Measurements from ENCODE around the gene GSG1L.
"Not testable (repeated sequence)": the region's sequence is repeated elsewhere in the genome, so short reads cannot be mapped to it uniquely, and the experiment has no call there.

The GSG1L gene

GRCh38 chr16:27980076-27980775 is 83.3 kb downstream of the GSG1L start:
- no peak overlapping the region for H3K4me3 ChIP-seq (replicated peaks in 1 of 2; ENCODE audit: low read depth in 2 of 2, low read length in 2 of 2)
- no peak for TF ChIP-seq CTCF (IDR thresholded peaks at IDR 0.05; ENCODE audit: low read depth, low read length)
- no peak for DNase-seq (ENCODE audit: low read depth in 2 of 2)

- H3K4me3 ChIP-seq (replicated peaks in 1 of 2; ENCODE audit: low read depth in 2 of 2, low read length in 2 of 2); DNase-seq (ENCODE audit: low read depth in 2 of 2): not testable (repeated sequence)
Measured at GRCh38 chr16:27979668-27980067, 83.8 kb downstream of the GSG1L start.

- no peak for TF ChIP-seq CTCF (IDR thresholded peaks at IDR 0.05; ENCODE audit: low read depth, low read length)
- H3K4me3 ChIP-seq (replicated peaks in 1 of 2; ENCODE audit: low read depth in 2 of 2, low read length in 2 of 2) = no peak overlapping the region
- no peak for DNase-seq (ENCODE audit: low read depth in 2 of 2)
Measured at GRCh38 chr16:27978876-27979275, 84.6 kb downstream of the GSG1L start.

- TF ChIP-seq CTCF (IDR thresholded peaks at IDR 0.05; ENCODE audit: low read depth, low read length) = no peak
- no peak overlapping the region for H3K4me3 ChIP-seq (replicated peaks in 1 of 2; ENCODE audit: low read depth in 2 of 2, low read length in 2 of 2)
- peak; percentile 4 to 54 for DNase-seq (ENCODE audit: low read depth in 2 of 2)
Measured at GRCh38 chr16:27977966-27978365, 85.5 kb downstream of the GSG1L start.

- TF ChIP-seq CTCF (IDR thresholded peaks at IDR 0.05; ENCODE audit: low read depth, low read length) = no peak
- H3K4me3 ChIP-seq (replicated peaks in 1 of 2; ENCODE audit: low read depth in 2 of 2, low read length in 2 of 2) = no peak overlapping the region
- DNase-seq (ENCODE audit: low read depth in 2 of 2) = no peak
Measured at GRCh38 chr16:27976990-27977389, 86.5 kb downstream of the GSG1L start.

GRCh38 chr16:27974896-27975540 is 88.5 kb downstream of the GSG1L start:
- TF ChIP-seq CTCF (IDR thresholded peaks at IDR 0.05; ENCODE audit: low read depth, low read length) = no peak
- DNase-seq (ENCODE audit: low read depth in 2 of 2) = no peak
- H3K4me3 ChIP-seq (replicated peaks in 1 of 2; ENCODE audit: low read depth in 2 of 2, low read length in 2 of 2) = no peak overlapping the region

GRCh38 chr16:27973678-27974077 is 89.8 kb downstream of the GSG1L start:
- TF ChIP-seq CTCF (IDR thresholded peaks at IDR 0.05; ENCODE audit: low read depth, low read length) = no peak
- no peak for DNase-seq (ENCODE audit: low read depth in 2 of 2)
- no peak overlapping the region for H3K4me3 ChIP-seq (replicated peaks in 1 of 2; ENCODE audit: low read depth in 2 of 2, low read length in 2 of 2)
